HEK293 (cell line): ENCODE results near the gene KBTBD3.

Source experiments
- CTCF ChIA-PET: fragments of 350-600 bp; formaldehyde crosslinking; extraction: SDS; loops from one replicate; lab custom pipeline; 2021; ENCODE audit warnings: antibody characterized with exemption; lab: Yijun Ruan, JAX
- POLR2A ChIA-PET: fragments of 300-600 bp; formaldehyde crosslinking; extraction: SDS; loops from one replicate; lab custom pipeline; 2020; ENCODE audit warnings: antibody characterized with exemption, inconsistent platforms; lab: Yijun Ruan, JAX
- H3K27ac ChIP-seq: fragments of 200-500 bp; sonication (Bioruptor generic); 2 replicates; pipeline ENCODE4 v1.5.1; 2014; ENCODE audit warnings: low read depth, low read length, control low read depth, inconsistent platforms; ENCODE audit errors: extremely low read depth
- H3K36me3 ChIP-seq, 2 experiments: fragments of 200-500 bp in 1 of 2; sonication (Bioruptor generic) in 1 of 2; 1 replicate in 1 of 2; 2 replicates in 1 of 2; pipeline ENCODE4 v1.5.1; 2014 to 2017; ENCODE audit warnings: inconsistent platforms in 2 of 2, low read length in 2 of 2; ENCODE audit not compliant: control insufficient read depth in 2 of 2, insufficient read depth in 1 of 2
- H3K4me1 ChIP-seq: fragments of 200-500 bp; sonication (Bioruptor generic); 2 replicates; pipeline ENCODE4 v1.5.1; 2014; ENCODE audit warnings: mild to moderate bottlenecking, low read length, inconsistent platforms; ENCODE audit not compliant: control insufficient read depth, insufficient read depth
- H3K4me3 ChIP-seq: 2 replicates; pipeline ENCODE4 v1.5.1; 2011; ENCODE audit warnings: low read depth, mild to moderate bottlenecking, control low read depth, low read length, moderate library complexity
- H3K9me3 ChIP-seq: fragments of 200-500 bp; sonication (Bioruptor generic); 2 replicates; pipeline ENCODE4 v1.5.1; 2014; ENCODE audit warnings: low read depth, low read length, inconsistent platforms; ENCODE audit not compliant: control insufficient read depth, insufficient read depth
- EGR2 ChIP-seq: fragments of 450-650 bp; formaldehyde crosslinking; IDR thresholded peaks from 2 replicates; pipeline ENCODE4 v1.5.1; 2016; ENCODE audit warnings: low read depth, missing biosample characterization, missing genetic modification characterization
- MYNN ChIP-seq: fragments of 450-650 bp; formaldehyde crosslinking; IDR thresholded peaks from 2 replicates; pipeline ENCODE4 v1.5.1; 2016; ENCODE audit warnings: missing biosample characterization, missing genetic modification characterization, borderline replicate concordance
- MZF1 ChIP-seq: fragments of 450-650 bp; formaldehyde crosslinking; IDR thresholded peaks from 2 replicates; pipeline ENCODE4 v1.5.1; 2017; ENCODE audit warnings: missing biosample characterization, missing genetic modification characterization, borderline replicate concordance
- SETDB1 ChIP-seq: IDR thresholded peaks from one replicate; pipeline ENCODE4 v1.6.1; 2017; ENCODE audit warnings: mild to moderate bottlenecking, low read length, moderate library complexity, mixed read lengths; ENCODE audit not compliant: insufficient read length
- YY2 ChIP-seq: fragments of 450-650 bp; formaldehyde crosslinking; IDR thresholded peaks from 2 replicates; pipeline ENCODE4 v1.5.1; 2016; ENCODE audit warnings: missing biosample characterization, missing genetic modification characterization
- ZBTB8A ChIP-seq: fragments of 450-650 bp; formaldehyde crosslinking; IDR thresholded peaks from 2 replicates; pipeline ENCODE4 v1.5.1; 2016; ENCODE audit warnings: missing biosample characterization, missing genetic modification characterization
- ZNF24 ChIP-seq: fragments of 450-650 bp; formaldehyde crosslinking; IDR thresholded peaks from 2 replicates; pipeline ENCODE4 v1.5.1; 2016; ENCODE audit warnings: missing biosample characterization, missing genetic modification characterization
- ZNF324 ChIP-seq: fragments of 450-650 bp; formaldehyde crosslinking; IDR thresholded peaks from 2 replicates; pipeline ENCODE4 v1.5.1; 2016; ENCODE audit warnings: missing biosample characterization, missing genetic modification characterization
- ZNF341 ChIP-seq: fragments of 450-650 bp; formaldehyde crosslinking; IDR thresholded peaks from 2 replicates; pipeline ENCODE4; 2016; ENCODE audit warnings: low read depth, missing biosample characterization, missing genetic modification characterization
- ZNF423 ChIP-seq: fragments of 450-650 bp; formaldehyde crosslinking; IDR thresholded peaks from 2 replicates; pipeline ENCODE4 v1.5.1; 2016; ENCODE audit warnings: missing biosample characterization, missing genetic modification characterization
- ZNF558 ChIP-seq: fragments of 450-650 bp; formaldehyde crosslinking; IDR thresholded peaks from 2 replicates; pipeline ENCODE4 v1.5.1; 2016; ENCODE audit warnings: missing biosample characterization, missing genetic modification characterization
- ZNF585B ChIP-seq: fragments of 450-650 bp; formaldehyde crosslinking; IDR thresholded peaks from 2 replicates; pipeline ENCODE4 v1.5.1; 2016; ENCODE audit warnings: missing biosample characterization, missing genetic modification characterization
- ZNF626 ChIP-seq: fragments of 450-650 bp; sonication (Bioruptor Pico); formaldehyde crosslinking; IDR thresholded peaks from 2 replicates; pipeline ENCODE4 v1.5.1; 2018; ENCODE audit warnings: missing biosample characterization, missing genetic modification characterization, inconsistent platforms
- ZNF768 ChIP-seq: fragments of 450-650 bp; formaldehyde crosslinking; IDR thresholded peaks from 2 replicates; pipeline ENCODE4 v1.5.1; 2018; ENCODE audit warnings: missing biosample characterization, mild to moderate bottlenecking, missing genetic modification characterization
- ZXDB ChIP-seq: fragments of 450-650 bp; formaldehyde crosslinking; IDR thresholded peaks from 2 replicates; pipeline ENCODE4 v1.5.1; 2016; ENCODE audit warnings: missing biosample characterization, missing genetic modification characterization
- TF ChIP-seq, protein P1 (sequence below): fragments of 450-650 bp; formaldehyde crosslinking; IDR thresholded peaks from 2 replicates; pipeline ENCODE4 v1.5.1; 2016; ENCODE audit warnings: missing biosample characterization, missing genetic modification characterization
- TF ChIP-seq, protein P2 (sequence below): fragments of 450-650 bp; formaldehyde crosslinking; IDR thresholded peaks from 2 replicates; pipeline ENCODE4 v1.5.1; 2017; ENCODE audit warnings: missing biosample characterization, missing genetic modification characterization
- TF ChIP-seq, protein P3 (sequence below): fragments of 450-650 bp; formaldehyde crosslinking; IDR thresholded peaks from 2 replicates; pipeline ENCODE4 v1.5.1; 2016; ENCODE audit warnings: missing biosample characterization, missing genetic modification characterization
- TF ChIP-seq, protein P4 (sequence below): fragments of 450-650 bp; formaldehyde crosslinking; IDR thresholded peaks from 2 replicates; pipeline ENCODE4 v1.5.1; 2016; ENCODE audit warnings: missing biosample characterization, missing genetic modification characterization
- TF ChIP-seq, protein P5 (sequence below): fragments of 450-650 bp; formaldehyde crosslinking; IDR thresholded peaks from 2 replicates; pipeline ENCODE4 v1.5.1; 2016; ENCODE audit warnings: missing biosample characterization, missing genetic modification characterization
- TF ChIP-seq, protein P6 (sequence below): fragments of 450-650 bp; formaldehyde crosslinking; IDR thresholded peaks from 2 replicates; pipeline ENCODE4 v1.5.1; 2016; ENCODE audit warnings: missing biosample characterization, missing genetic modification characterization
- TF ChIP-seq, protein P7 (sequence below): fragments of 450-650 bp; formaldehyde crosslinking; IDR thresholded peaks from 2 replicates; pipeline ENCODE4 v1.5.1; 2016; ENCODE audit warnings: missing biosample characterization, missing genetic modification characterization

The KBTBD3 gene

DNA sequence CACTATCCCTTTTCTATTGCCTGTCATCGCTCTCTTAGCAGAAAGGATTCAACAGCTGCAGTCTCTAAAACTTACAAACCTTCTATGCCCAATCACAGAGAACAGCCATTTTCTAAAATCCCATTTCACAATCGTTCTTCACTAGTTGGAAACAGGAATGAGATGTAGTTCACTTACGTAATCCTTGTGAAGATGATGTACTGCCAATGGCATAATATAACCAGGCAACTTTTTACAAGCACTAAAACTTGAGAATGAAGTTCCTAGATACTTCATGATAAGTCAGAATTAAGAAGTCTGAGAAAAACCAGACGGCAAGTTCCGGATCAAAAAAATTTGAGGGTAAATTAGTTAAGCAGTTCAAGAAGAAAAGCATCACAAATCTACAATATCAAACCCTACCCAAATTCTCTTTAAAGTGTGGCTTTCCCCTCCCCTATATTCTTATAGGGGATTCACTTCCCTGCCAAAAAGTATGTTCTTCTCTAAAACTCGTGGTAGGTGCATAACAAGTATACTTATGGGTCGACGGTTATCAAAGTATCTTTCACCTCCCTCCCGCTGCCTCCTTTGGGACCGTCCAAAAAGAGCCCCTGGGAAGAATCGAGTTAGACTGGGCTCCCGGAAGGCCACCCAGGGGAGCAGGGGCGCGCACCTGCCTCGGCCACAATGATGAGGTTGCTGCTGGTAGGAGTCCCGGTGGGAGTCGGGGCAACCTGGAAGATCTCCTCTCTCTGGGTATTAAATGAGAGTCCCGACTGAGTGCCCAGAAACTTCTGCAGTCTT, 55.8 kb downstream of the KBTBD3 start (continued):
- TF ChIP-seq ZBTB8A (tag by site-specific recombination), result no peak
- no peak for TF ChIP-seq ZNF341 (tag by site-specific recombination)
- no peak for TF ChIP-seq ZNF768 (tag by site-specific recombination)
- TF ChIP-seq, protein P1, sequence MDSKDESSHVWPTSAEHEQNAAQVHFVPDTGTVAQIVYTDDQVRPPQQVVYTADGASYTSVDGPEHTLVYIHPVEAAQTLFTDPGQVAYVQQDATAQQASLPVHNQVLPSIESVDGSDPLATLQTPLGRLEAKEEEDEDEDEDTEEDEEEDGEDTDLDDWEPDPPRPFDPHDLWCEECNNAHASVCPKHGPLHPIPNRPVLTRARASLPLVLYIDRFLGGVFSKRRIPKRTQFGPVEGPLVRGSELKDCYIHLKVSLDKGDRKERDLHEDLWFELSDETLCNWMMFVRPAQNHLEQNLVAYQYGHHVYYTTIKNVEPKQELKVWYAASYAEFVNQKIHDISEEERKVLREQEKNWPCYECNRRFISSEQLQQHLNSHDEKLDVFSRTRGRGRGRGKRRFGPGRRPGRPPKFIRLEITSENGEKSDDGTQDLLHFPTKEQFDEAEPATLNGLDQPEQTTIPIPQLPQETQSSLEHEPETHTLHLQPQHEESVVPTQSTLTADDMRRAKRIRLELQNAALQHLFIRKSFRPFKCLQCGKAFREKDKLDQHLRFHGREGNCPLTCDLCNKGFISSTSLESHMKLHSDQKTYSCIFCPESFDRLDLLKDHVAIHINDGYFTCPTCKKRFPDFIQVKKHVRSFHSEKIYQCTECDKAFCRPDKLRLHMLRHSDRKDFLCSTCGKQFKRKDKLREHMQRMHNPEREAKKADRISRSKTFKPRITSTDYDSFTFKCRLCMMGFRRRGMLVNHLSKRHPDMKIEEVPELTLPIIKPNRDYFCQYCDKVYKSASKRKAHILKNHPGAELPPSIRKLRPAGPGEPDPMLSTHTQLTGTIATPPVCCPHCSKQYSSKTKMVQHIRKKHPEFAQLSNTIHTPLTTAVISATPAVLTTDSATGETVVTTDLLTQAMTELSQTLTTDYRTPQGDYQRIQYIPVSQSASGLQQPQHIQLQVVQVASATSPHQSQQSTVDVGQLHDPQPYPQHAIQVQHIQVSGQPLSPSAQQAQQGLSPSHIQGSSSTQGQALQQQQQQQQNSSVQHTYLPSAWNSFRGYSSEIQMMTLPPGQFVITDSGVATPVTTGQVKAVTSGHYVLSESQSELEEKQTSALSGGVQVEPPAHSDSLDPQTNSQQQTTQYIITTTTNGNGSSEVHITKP, result peak; percentile 86
- peak; percentile 46; the same call in 1 of the 2 replicates for TF ChIP-seq ZXDB
- TF ChIP-seq, protein P2, sequence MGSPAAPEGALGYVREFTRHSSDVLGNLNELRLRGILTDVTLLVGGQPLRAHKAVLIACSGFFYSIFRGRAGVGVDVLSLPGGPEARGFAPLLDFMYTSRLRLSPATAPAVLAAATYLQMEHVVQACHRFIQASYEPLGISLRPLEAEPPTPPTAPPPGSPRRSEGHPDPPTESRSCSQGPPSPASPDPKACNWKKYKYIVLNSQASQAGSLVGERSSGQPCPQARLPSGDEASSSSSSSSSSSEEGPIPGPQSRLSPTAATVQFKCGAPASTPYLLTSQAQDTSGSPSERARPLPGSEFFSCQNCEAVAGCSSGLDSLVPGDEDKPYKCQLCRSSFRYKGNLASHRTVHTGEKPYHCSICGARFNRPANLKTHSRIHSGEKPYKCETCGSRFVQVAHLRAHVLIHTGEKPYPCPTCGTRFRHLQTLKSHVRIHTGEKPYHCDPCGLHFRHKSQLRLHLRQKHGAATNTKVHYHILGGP, result no peak
- peak; percentile 65 for TF ChIP-seq ZNF423
- TF ChIP-seq, all 188 proteins: peak for 4

DNA sequence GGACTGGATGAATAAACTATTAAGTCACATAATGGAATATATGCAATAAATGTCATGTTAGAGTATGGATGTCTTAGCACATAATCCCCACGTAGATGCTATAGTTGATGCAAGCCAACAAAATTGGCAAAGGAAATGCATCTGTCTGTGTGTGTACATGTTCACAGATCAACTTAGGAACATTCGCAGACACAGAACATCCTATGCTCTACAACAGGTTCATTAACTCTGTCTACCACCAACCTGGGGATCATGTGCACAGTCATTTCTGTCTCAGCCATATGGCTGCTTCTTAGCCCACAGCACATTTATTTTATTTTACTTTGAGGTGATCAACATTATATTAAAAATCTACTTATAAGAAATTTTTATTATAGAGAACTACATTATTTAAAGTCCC, 60.1 kb downstream of the KBTBD3 start:
- H3K4me3 ChIP-seq, result no peak overlapping the region
- H3K27ac ChIP-seq, result no peak overlapping the region
- TF ChIP-seq, protein P3, sequence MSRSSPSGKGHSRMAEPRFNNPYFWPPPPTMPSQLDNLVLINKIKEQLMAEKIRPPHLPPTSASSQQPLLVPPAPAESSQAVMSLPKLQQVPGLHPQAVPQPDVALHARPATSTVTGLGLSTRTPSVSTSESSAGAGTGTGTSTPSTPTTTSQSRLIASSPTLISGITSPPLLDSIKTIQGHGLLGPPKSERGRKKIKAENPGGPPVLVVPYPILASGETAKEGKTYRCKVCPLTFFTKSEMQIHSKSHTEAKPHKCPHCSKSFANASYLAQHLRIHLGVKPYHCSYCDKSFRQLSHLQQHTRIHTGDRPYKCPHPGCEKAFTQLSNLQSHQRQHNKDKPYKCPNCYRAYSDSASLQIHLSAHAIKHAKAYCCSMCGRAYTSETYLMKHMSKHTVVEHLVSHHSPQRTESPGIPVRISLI (tag by site-specific recombination), result no peak
- TF ChIP-seq SETDB1 (no peak), ZNF558 (tag by site-specific recombination) (no peak), ZNF585B (tag by site-specific recombination) (no peak), ZNF626 (tag by site-specific recombination) (no peak), ZNF24 (tag by site-specific recombination) (no peak), MYNN (tag by site-specific recombination) (no peak), ZNF324 (no peak), YY2 (tag by site-specific recombination) (no peak), EGR2 (tag by site-specific recombination) (no peak), MZF1 (tag by site-specific recombination) (no peak)
- TF ChIP-seq, protein P4, sequence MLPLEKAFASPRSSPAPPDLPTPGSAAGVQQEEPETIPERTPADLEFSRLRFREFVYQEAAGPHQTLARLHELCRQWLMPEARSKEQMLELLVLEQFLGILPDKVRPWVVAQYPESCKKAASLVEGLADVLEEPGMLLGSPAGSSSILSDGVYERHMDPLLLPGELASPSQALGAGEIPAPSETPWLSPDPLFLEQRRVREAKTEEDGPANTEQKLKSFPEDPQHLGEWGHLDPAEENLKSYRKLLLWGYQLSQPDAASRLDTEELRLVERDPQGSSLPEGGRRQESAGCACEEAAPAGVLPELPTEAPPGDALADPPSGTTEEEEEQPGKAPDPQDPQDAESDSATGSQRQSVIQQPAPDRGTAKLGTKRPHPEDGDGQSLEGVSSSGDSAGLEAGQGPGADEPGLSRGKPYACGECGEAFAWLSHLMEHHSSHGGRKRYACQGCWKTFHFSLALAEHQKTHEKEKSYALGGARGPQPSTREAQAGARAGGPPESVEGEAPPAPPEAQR (tag by site-specific recombination), result no peak
- TF ChIP-seq, protein P5, sequence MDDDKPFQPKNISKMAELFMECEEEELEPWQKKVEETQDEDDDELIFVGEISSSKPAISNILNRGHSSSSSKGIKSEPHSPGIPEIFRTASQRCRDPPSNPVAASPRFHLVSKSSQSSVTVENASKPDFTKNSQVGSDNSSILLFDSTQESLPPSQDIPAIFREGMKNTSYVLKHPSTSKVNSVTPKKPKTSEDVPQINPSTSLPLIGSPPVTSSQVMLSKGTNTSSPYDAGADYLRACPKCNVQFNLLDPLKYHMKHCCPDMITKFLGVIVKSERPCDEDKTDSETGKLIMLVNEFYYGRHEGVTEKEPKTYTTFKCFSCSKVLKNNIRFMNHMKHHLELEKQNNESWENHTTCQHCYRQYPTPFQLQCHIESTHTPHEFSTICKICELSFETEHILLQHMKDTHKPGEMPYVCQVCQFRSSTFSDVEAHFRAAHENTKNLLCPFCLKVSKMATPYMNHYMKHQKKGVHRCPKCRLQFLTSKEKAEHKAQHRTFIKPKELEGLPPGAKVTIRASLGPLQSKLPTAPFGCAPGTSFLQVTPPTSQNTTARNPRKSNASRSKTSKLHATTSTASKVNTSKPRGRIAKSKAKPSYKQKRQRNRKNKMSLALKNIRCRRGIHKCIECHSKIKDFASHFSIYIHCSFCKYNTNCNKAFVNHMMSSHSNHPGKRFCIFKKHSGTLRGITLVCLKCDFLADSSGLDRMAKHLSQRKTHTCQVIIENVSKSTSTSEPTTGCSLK (tag by site-specific recombination), result no peak
- TF ChIP-seq, protein P6, sequence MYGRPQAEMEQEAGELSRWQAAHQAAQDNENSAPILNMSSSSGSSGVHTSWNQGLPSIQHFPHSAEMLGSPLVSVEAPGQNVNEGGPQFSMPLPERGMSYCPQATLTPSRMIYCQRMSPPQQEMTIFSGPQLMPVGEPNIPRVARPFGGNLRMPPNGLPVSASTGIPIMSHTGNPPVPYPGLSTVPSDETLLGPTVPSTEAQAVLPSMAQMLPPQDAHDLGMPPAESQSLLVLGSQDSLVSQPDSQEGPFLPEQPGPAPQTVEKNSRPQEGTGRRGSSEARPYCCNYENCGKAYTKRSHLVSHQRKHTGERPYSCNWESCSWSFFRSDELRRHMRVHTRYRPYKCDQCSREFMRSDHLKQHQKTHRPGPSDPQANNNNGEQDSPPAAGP (tag by site-specific recombination), result no peak
- TF ChIP-seq, protein P7, sequence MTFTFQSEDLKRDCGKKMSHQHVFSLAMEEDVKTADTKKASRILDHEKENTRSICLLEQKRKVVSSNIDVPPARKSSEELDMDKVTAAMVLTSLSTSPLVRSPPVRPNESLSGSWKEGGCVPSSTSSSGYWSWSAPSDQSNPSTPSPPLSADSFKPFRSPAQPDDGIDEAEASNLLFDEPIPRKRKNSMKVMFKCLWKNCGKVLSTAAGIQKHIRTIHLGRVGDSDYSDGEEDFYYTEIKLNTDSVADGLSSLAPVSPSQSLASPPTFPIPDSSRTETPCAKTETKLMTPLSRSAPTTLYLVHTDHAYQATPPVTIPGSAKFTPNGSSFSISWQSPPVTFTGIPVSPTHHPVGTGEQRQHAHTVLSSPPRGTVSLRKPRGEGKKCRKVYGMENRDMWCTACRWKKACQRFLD (tag by site-specific recombination), result no peak
- CTCF ChIA-PET, result no interaction called here
- POLR2A ChIA-PET, result no interaction called here
- H3K4me1 ChIP-seq, result peaks cover 3% of the 10 kb centered on the region; the same call in 1 of the 2 replicates
- H3K36me3 ChIP-seq, result peaks cover 0 to 8% of the 10 kb centered on the region in 2 experiments; a peak in 1 of 3 replicates
- no peaks in the 10 kb centered on the region for H3K9me3 ChIP-seq
